SK-N-MC (cell line): ENCODE measurements around the gene RHOT1.

Experiments
- EZH2 ChIP-seq: fragments of 200-600 bp; sonication (generic); IDR thresholded peaks from one replicate; pipeline ENCODE4 v1.6.1; 2017; ENCODE audit warnings: antibody characterized with exemption
- POLR2AphosphoS5 ChIP-seq: IDR thresholded peaks from 2 replicates; pipeline ENCODE4 v1.6.1; 2012; ENCODE audit warnings: mild to moderate bottlenecking, low read depth, low read length, borderline replicate concordance

- no peak for TF ChIP-seq EZH2
- TF ChIP-seq POLR2AphosphoS5, result no peak
These were observed 22.2 kb upstream of the RHOT1 start for GRCh38 chr17:32120141-32120540.
